HEK293 (cell line): Measurements from ENCODE around the gene TRUB2.
A peak's percentile ranks its signal among the peaks of the same experiment; 100 is the strongest.

ENCODE experiments used
- CTCF ChIA-PET: fragments of 350-600 bp; formaldehyde crosslinking; extraction: SDS; loops from one replicate; lab custom pipeline; 2021; ENCODE audit warnings: antibody characterized with exemption; lab: Yijun Ruan, JAX
- POLR2A ChIA-PET: fragments of 300-600 bp; formaldehyde crosslinking; extraction: SDS; loops from one replicate; lab custom pipeline; 2020; ENCODE audit warnings: antibody characterized with exemption, inconsistent platforms; lab: Yijun Ruan, JAX
- H3K27ac ChIP-seq: fragments of 200-500 bp; sonication (Bioruptor generic); 2 replicates; pipeline ENCODE4 v1.5.1; 2014; ENCODE audit warnings: low read depth, low read length, control low read depth, inconsistent platforms; ENCODE audit errors: extremely low read depth
- H3K36me3 ChIP-seq, 2 experiments: fragments of 200-500 bp in 1 of 2; sonication (Bioruptor generic) in 1 of 2; 1 replicate in 1 of 2; 2 replicates in 1 of 2; pipeline ENCODE4 v1.5.1; 2014 to 2017; ENCODE audit warnings: inconsistent platforms in 2 of 2, low read length in 2 of 2; ENCODE audit not compliant: control insufficient read depth in 2 of 2, insufficient read depth in 1 of 2
- H3K4me1 ChIP-seq: fragments of 200-500 bp; sonication (Bioruptor generic); 2 replicates; pipeline ENCODE4 v1.5.1; 2014; ENCODE audit warnings: mild to moderate bottlenecking, low read length, inconsistent platforms; ENCODE audit not compliant: control insufficient read depth, insufficient read depth
- H3K4me3 ChIP-seq: 2 replicates; pipeline ENCODE4 v1.5.1; 2011; ENCODE audit warnings: low read depth, mild to moderate bottlenecking, control low read depth, low read length, moderate library complexity
- H3K9me3 ChIP-seq: fragments of 200-500 bp; sonication (Bioruptor generic); 2 replicates; pipeline ENCODE4 v1.5.1; 2014; ENCODE audit warnings: low read depth, low read length, inconsistent platforms; ENCODE audit not compliant: control insufficient read depth, insufficient read depth
- OVOL3 ChIP-seq: fragments of 450-650 bp; formaldehyde crosslinking; IDR thresholded peaks from 2 replicates; pipeline ENCODE4 v1.5.1; 2016; ENCODE audit warnings: missing biosample characterization, missing genetic modification characterization
- PRDM1 ChIP-seq: fragments of 450-650 bp; formaldehyde crosslinking; IDR thresholded peaks from 2 replicates; pipeline ENCODE4; 2016; ENCODE audit warnings: missing biosample characterization, missing genetic modification characterization
- SCRT2 ChIP-seq: fragments of 450-650 bp; formaldehyde crosslinking; IDR thresholded peaks from 2 replicates; pipeline ENCODE4 v1.5.1; 2016; ENCODE audit warnings: missing biosample characterization, missing genetic modification characterization
- ZNF221 ChIP-seq: fragments of 450-650 bp; formaldehyde crosslinking; IDR thresholded peaks from 2 replicates; pipeline ENCODE4 v1.5.1; 2017; ENCODE audit warnings: missing biosample characterization, missing genetic modification characterization, borderline replicate concordance
- ZNF324 ChIP-seq: fragments of 450-650 bp; formaldehyde crosslinking; IDR thresholded peaks from 2 replicates; pipeline ENCODE4 v1.5.1; 2016; ENCODE audit warnings: missing biosample characterization, missing genetic modification characterization
- ZNF366 ChIP-seq: fragments of 450-650 bp; formaldehyde crosslinking; conservative IDR thresholded peaks from 2 replicates; pipeline ENCODE4 v1.5.1; 2016; ENCODE audit warnings: missing biosample characterization, missing genetic modification characterization
- ZNF423 ChIP-seq: fragments of 450-650 bp; formaldehyde crosslinking; IDR thresholded peaks from 2 replicates; pipeline ENCODE4 v1.5.1; 2016; ENCODE audit warnings: missing biosample characterization, missing genetic modification characterization
- ZNF426 ChIP-seq: fragments of 450-650 bp; formaldehyde crosslinking; IDR thresholded peaks from 2 replicates; pipeline ENCODE4 v1.5.1; 2017; ENCODE audit warnings: missing biosample characterization, missing genetic modification characterization, mild to moderate bottlenecking, inconsistent platforms, moderate library complexity
- ZNF514 ChIP-seq: fragments of 450-650 bp; formaldehyde crosslinking; IDR thresholded peaks from 2 replicates; pipeline ENCODE4 v1.5.1; 2016; ENCODE audit warnings: missing biosample characterization, missing genetic modification characterization
- ZNF561 ChIP-seq: fragments of 450-650 bp; IDR thresholded peaks from 2 replicates; pipeline ENCODE4 v1.5.1; 2018; ENCODE audit warnings: missing biosample characterization, missing genetic modification characterization, borderline replicate concordance
- ZNF658 ChIP-seq: fragments of 450-650 bp; formaldehyde crosslinking; IDR thresholded peaks from 2 replicates; pipeline ENCODE4; 2016; ENCODE audit warnings: missing biosample characterization, missing genetic modification characterization
- ZNF776 ChIP-seq: fragments of 450-650 bp; formaldehyde crosslinking; IDR thresholded peaks from 2 replicates; pipeline ENCODE4 v1.5.0; 2017; ENCODE audit warnings: missing biosample characterization, missing genetic modification characterization, borderline replicate concordance
- ZNF777 ChIP-seq: fragments of 450-650 bp; formaldehyde crosslinking; IDR thresholded peaks from 2 replicates; pipeline ENCODE4 v1.5.1; 2017; ENCODE audit warnings: missing biosample characterization, missing genetic modification characterization, borderline replicate concordance
- ZNF792 ChIP-seq: fragments of 450-650 bp; formaldehyde crosslinking; IDR thresholded peaks from 2 replicates; pipeline ENCODE4 v1.5.1; 2016; ENCODE audit warnings: missing biosample characterization, missing genetic modification characterization
- ZNF837 ChIP-seq: fragments of 450-650 bp; formaldehyde crosslinking; IDR thresholded peaks from 2 replicates; pipeline ENCODE4 v1.5.1; 2016; ENCODE audit warnings: missing biosample characterization, missing genetic modification characterization
- ZSCAN16 ChIP-seq: fragments of 450-650 bp; formaldehyde crosslinking; IDR thresholded peaks from 2 replicates; pipeline ENCODE4 v1.5.1; 2016; ENCODE audit warnings: missing biosample characterization, missing genetic modification characterization
- ZSCAN23 ChIP-seq: fragments of 450-650 bp; formaldehyde crosslinking; IDR thresholded peaks from 2 replicates; pipeline ENCODE4 v1.5.1; 2016; ENCODE audit warnings: missing biosample characterization, missing genetic modification characterization
- TF ChIP-seq, protein P1 (sequence below): fragments of 450-650 bp; formaldehyde crosslinking; optimal IDR thresholded peaks from 2 replicates; pipeline ENCODE3; 2016; ENCODE audit warnings: missing biosample characterization, mild to moderate bottlenecking, missing genetic modification characterization
- TF ChIP-seq, protein P2 (sequence below): fragments of 450-650 bp; formaldehyde crosslinking; IDR thresholded peaks from 2 replicates; pipeline ENCODE4; 2016; ENCODE audit warnings: missing biosample characterization, missing genetic modification characterization

The TRUB2 gene

DNA sequence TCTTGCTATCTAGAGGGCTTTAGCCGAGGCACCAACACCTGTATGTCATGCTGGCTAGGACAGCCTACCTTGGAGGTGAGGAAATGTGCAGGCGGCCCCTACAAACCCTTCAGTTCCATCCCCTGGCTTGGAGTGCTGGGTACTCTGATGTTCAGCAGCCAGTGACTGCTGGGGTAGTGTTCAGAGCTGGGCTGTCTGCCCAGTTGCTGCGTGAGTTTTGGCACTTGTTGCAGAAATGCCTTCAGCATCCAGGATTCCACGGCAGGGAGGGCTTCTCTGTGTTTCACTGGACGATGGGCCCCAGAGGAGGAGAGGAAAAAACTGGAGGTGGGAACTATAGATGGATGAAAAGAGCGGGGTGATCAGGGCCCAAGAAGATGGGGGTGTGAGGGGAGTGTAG is 35.8 kb downstream of the TRUB2 start:
- POLR2A ChIA-PET, result interaction anchor here (0.6 to 3.5 kb wide), 6 partner anchors 8 to 888 kb away, joined by 3 to 23 read pairs (median 4); partner anchors contain the start of genes GOLGA2 and SWI5

DNA sequence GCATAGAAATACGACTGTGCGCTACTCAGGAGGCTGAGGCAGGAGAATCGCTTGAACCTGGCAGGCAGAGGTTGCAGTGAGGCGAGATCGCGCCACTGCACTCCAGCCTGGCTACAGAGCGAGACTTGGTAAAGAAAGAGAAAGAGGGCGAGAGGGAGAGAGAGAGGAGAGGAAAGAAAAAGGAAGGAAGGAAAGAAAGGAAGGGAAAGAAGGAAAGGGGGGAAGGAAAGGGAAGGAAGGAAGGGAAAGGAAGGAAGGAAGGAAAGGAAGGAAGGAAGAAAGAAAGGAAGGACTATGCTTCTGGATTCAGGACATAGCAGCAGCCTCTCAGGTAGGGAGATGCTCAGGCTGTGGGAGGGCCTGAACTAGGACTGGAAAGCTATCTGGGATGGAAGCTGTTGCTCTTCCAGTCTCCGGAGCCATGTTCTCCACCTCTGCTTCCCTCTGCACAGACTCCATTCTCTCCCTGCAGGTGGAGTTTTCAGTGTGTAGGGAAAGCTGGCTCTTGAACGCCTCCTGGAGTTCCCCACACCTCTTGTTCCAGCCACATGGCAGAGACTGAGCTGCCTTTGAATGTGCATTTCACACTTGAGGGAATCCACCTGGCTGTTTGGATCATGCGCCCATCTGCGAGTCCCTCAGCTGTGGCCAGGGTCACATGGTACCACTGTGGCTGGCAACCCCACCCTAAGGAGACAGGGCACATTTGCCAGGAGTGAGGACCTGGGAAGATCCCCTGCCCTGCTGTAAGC is 37.0 kb downstream of the TRUB2 start:
- H3K27ac ChIP-seq, result no peak overlapping the region
- H3K4me1 ChIP-seq, result no peaks in the 10 kb centered on the region
- CTCF ChIA-PET, result interaction anchor here (0.6 to 0.9 kb wide), 4 partner anchors 9 to 216 kb away, joined by 3 to 4 read pairs (median 3); no protein-coding TSS in a partner anchor
- H3K9me3 ChIP-seq, result no peaks in the 10 kb centered on the region
- TF ChIP-seq ZNF324 (tag by site-specific recombination), result no peak
- peak; percentile 90 for TF ChIP-seq ZNF366
- no peak for TF ChIP-seq ZNF777
- TF ChIP-seq PRDM1 (tag by site-specific recombination), result peak; percentile 98
- TF ChIP-seq, all 188 proteins: peak for 2
- Histone ChIP-seq H3K36me3 (peaks cover 0 to 39% of the 10 kb centered on the region in 2 experiments; a peak in 1 of 3 replicates), H3K4me3 (no peak overlapping the region)
- POLR2A ChIA-PET, result interaction anchor here (0.7 to 1.6 kb wide), 3 partner anchors 9 to 404 kb away, joined by 5 to 7 read pairs (median 5); partner anchors contain the start of genes GOLGA2 and SWI5

More for the DNA sequence above, 35.8 kb downstream of the TRUB2 start:
- no peak overlapping the region for H3K4me3 ChIP-seq
- CTCF ChIA-PET, result interaction anchor here (0.9 kb wide), 1 partner anchor 8 kb away, joined by 5 read pairs; no protein-coding TSS in a partner anchor
- H3K27ac ChIP-seq, result no peak overlapping the region
- no peaks in the 10 kb centered on the region for H3K9me3 ChIP-seq
- no peak for TF ChIP-seq ZNF423 (tag by site-specific recombination)
- TF ChIP-seq SCRT2 (tag by site-specific recombination), result peak; percentile 79
- TF ChIP-seq OVOL3 (tag by site-specific recombination), result no peak
- TF ChIP-seq, all 188 proteins: peak for 1
- Histone ChIP-seq H3K4me1 (no peaks in the 10 kb centered on the region), H3K36me3 (peaks cover 0 to 39% of the 10 kb centered on the region in 2 experiments; a peak in 1 of 3 replicates)

- Histone ChIP-seq H3K4me1 (no peaks in the 10 kb centered on the region), H3K4me3 (no peak overlapping the region), H3K36me3 (peaks cover 0 to 23% of the 10 kb centered on the region in 2 experiments; a peak in 1 of 3 replicates), H3K9me3 (no peaks in the 10 kb centered on the region), H3K27ac (no peak overlapping the region)
- CTCF ChIA-PET, result interaction anchor here (0.7 to 0.9 kb wide), 2 partner anchors 25 to 130 kb away, joined by 4 to 6 read pairs; no protein-coding TSS in a partner anchor
- no peak for TF ChIP-seq ZSCAN16 (tag by site-specific recombination)
- no peak for TF ChIP-seq ZNF426
- TF ChIP-seq ZNF221, result no peak
- no peak for TF ChIP-seq ZNF514 (tag by site-specific recombination)
- no peak for TF ChIP-seq ZNF658 (tag by site-specific recombination)
- TF ChIP-seq, protein P1, sequence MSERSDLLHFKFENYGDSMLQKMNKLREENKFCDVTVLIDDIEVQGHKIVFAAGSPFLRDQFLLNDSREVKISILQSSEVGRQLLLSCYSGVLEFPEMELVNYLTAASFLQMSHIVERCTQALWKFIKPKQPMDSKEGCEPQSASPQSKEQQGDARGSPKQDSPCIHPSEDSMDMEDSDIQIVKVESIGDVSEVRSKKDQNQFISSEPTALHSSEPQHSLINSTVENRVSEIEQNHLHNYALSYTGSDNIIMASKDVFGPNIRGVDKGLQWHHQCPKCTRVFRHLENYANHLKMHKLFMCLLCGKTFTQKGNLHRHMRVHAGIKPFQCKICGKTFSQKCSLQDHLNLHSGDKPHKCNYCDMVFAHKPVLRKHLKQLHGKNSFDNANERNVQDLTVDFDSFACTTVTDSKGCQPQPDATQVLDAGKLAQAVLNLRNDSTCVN (tag by site-specific recombination), result no peak
- TF ChIP-seq ZNF837 (tag by site-specific recombination), result no peak
- no peak for TF ChIP-seq ZNF776 (tag by site-specific recombination)
- TF ChIP-seq, protein P2, sequence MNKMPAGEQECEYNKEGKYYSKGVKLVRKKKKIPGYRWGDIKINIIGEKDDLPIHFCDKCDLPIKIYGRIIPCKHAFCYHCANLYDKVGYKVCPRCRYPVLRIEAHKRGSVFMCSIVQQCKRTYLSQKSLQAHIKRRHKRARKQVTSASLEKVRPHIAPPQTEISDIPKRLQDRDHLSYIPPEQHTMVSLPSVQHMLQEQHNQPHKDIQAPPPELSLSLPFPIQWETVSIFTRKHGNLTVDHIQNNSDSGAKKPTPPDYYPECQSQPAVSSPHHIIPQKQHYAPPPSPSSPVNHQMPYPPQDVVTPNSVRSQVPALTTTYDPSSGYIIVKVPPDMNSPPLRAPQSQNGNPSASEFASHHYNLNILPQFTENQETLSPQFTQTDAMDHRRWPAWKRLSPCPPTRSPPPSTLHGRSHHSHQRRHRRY (tag by site-specific recombination), result no peak
- TF ChIP-seq SCRT2 (tag by site-specific recombination), result no peak
- TF ChIP-seq ZNF792 (tag by site-specific recombination), result no peak
- TF ChIP-seq ZNF561, result no peak
- TF ChIP-seq ZSCAN23 (tag by site-specific recombination), result no peak
- POLR2A ChIA-PET, result no interaction called here
These were observed 39.7 kb downstream of the TRUB2 start for GRCh38 chr9:128282500-128282899.
